HCT116 (cell line): ENCODE measurements around the gene PELI1. TPM values are rescaled to one million over a fixed set of nuclear protein-coding genes. Genes with fewer than 3 reads are reported as not detected.

ENCODE experiments used
- ATAC-seq: fragments of 200-7000 bp; cut with Tn5 transposase; 2 replicates; pipeline ENCODE4 v1.9.1; 2020; ENCODE audit warnings: mild to moderate bottlenecking, moderate library complexity
- BruUV-seq: library from RNA; stranded (reverse); fragments of 400-500 nt; replicated peaks from 2 replicates; lab custom pipeline; 2021; lab: Mats Ljungman, UMichigan
- CTCF ChIA-PET: fragments of 300-600 bp; sonication (Branson Sonifier 250); formaldehyde crosslinking; loops from one replicate; lab custom pipeline; 2021; ENCODE audit warnings: antibody characterized with exemption; lab: Charles Lee
- POLR2A ChIA-PET: fragments of 300-600, 350-600 bp; sonication (Branson Sonifier 250); formaldehyde crosslinking; loops from one replicate; lab custom pipeline; 2021; ENCODE audit warnings: antibody characterized with exemption; lab: Charles Lee
- RAD21 ChIA-PET, 2 experiments: fragments of 300-600 bp; sonication (Branson Sonifier 250); formaldehyde crosslinking; loops; one replicate each; lab custom pipeline; 2023; ENCODE audit warnings: low total read pairs in 2 of 2; ENCODE audit not compliant: uncharacterized antibody in 2 of 2, unreplicated experiment in 2 of 2, low non-redundant PET in 1 of 2; lab: Charles Lee
- DNase-seq: peaks from one replicate; pipeline ENCODE4 v3.0.0-alpha.2; 2010; ENCODE audit warnings: low read depth, low spot score
- H2AFZ ChIP-seq: fragments of 200-600 bp; shearing (Covaris generic), sonication (generic); 2 replicates; pipeline ENCODE4 v1.6.1; 2017; ENCODE audit warnings: low read depth, mixed run types, mixed read lengths, antibody characterized with exemption, low read length; ENCODE audit not compliant: poor library complexity, severe bottlenecking
- H3K27ac ChIP-seq: 2 replicates; pipeline ENCODE4 v1.5.1; 2012; ENCODE audit warnings: low read depth, low read length
- H3K27me3 ChIP-seq: fragments of 200-600 bp; sonication (generic); 2 replicates; pipeline ENCODE4 v1.6.1; 2016; ENCODE audit warnings: mixed run types, low read length, mixed read lengths; ENCODE audit not compliant: insufficient read depth
- H3K36me3 ChIP-seq, 2 experiments: fragments of 200-500 bp in 1 of 2; fragments of 200-600 bp in 1 of 2; sonication (Bioruptor generic) in 1 of 2; sonication (generic) in 1 of 2; 2 replicates each; pipeline versions ENCODE4 v1.5.1 to v1.6.1; 2014 to 2016; ENCODE audit warnings: low read length in 2 of 2, inconsistent platforms in 1 of 2, mixed read lengths in 1 of 2, mixed run types in 1 of 2; ENCODE audit not compliant: insufficient read depth in 2 of 2, control insufficient read depth in 1 of 2
- H3K4me1 ChIP-seq, 2 experiments: fragments of 200-600 bp in 1 of 2; sonication (generic) in 1 of 2; 2 replicates each; pipeline versions ENCODE4 v1.5.1 to v1.6.1; 2012 to 2017; ENCODE audit warnings: low read length in 2 of 2, inconsistent platforms in 1 of 2, mild to moderate bottlenecking in 1 of 2, mixed read lengths in 1 of 2, mixed run types in 1 of 2, moderate library complexity in 1 of 2; ENCODE audit not compliant: insufficient read depth in 2 of 2, control insufficient read depth in 1 of 2
- H3K4me2 ChIP-seq: fragments of 200-600 bp; sonication (generic); 2 replicates; pipeline ENCODE4 v1.6.1; 2017; ENCODE audit warnings: mixed run types, low read length, mixed read lengths
- H3K4me3 ChIP-seq, 2 experiments: fragments of 200-600 bp in 1 of 2; sonication (generic) in 1 of 2; replicated peaks in 1 of 2; 2 replicates each; pipeline ENCODE4 v1.5.1; 2011 to 2016; ENCODE audit warnings: low read length in 2 of 2, control low read depth in 1 of 2, low read depth in 1 of 2, mild to moderate bottlenecking in 1 of 2, mixed read lengths in 1 of 2, mixed run types in 1 of 2
- H3K79me2 ChIP-seq: fragments of 200-600 bp; sonication (generic); 2 replicates; pipeline ENCODE4 v1.6.1; 2017; ENCODE audit warnings: mild to moderate bottlenecking, mixed run types, low read length, moderate library complexity, mixed read lengths; ENCODE audit not compliant: insufficient read depth
- H3K9ac ChIP-seq: fragments of 200-600 bp; sonication (generic); 2 replicates; pipeline ENCODE4 v1.6.1; 2016; ENCODE audit warnings: low read length, mixed read lengths
- H3K9me2 ChIP-seq: fragments of 200-600 bp; sonication (generic), shearing (Covaris generic); 2 replicates; pipeline ENCODE4 v1.6.1; 2017; ENCODE audit warnings: mixed run types, mild to moderate bottlenecking, moderate library complexity; ENCODE audit not compliant: insufficient read depth
- H3K9me3 ChIP-seq, 2 experiments: fragments of 200-500 bp in 1 of 2; fragments of 200-600 bp in 1 of 2; sonication (Bioruptor generic) in 1 of 2; sonication (generic) in 1 of 2; 2 replicates each; pipeline ENCODE4 v1.6.1; 2014 to 2017; ENCODE audit warnings: low read length in 2 of 2, mixed read lengths in 2 of 2, inconsistent platforms in 1 of 2, low read depth in 1 of 2, mild to moderate bottlenecking in 1 of 2, mixed run types in 1 of 2, moderate library complexity in 1 of 2; ENCODE audit not compliant: control insufficient read depth in 1 of 2, insufficient read depth in 1 of 2
- H4K20me1 ChIP-seq: fragments of 200-600 bp; sonication (generic), shearing (Covaris generic); 2 replicates; pipeline ENCODE4 v1.6.1; 2017; ENCODE audit warnings: mixed run types, mild to moderate bottlenecking, moderate library complexity; ENCODE audit not compliant: insufficient read depth
- ATF3 ChIP-seq: IDR thresholded peaks from 2 replicates; pipeline ENCODE4 v1.6.1; 2012
- CBX3 ChIP-seq: IDR thresholded peaks from 2 replicates; pipeline ENCODE4 v1.6.1; 2012; ENCODE audit warnings: low read depth
- CEBPB ChIP-seq: IDR thresholded peaks from 2 replicates; pipeline ENCODE4 v1.6.1; 2012; ENCODE audit warnings: low read depth
- CTCF ChIP-seq, 3 experiments: fragments of 200-600 bp in 1 of 3; sonication (generic) in 1 of 3; IDR thresholded peaks in 2 of 3; conservative IDR thresholded peaks in 1 of 3; 2 replicates each; pipeline ENCODE4 v1.5.1; 2012 to 2017; ENCODE audit warnings: low read depth in 2 of 3, low read length in 2 of 3, antibody characterized with exemption in 1 of 3, borderline replicate concordance in 1 of 3, control low read depth in 1 of 3, mild to moderate bottlenecking in 1 of 3, mixed read lengths in 1 of 3, mixed run types in 1 of 3, moderate library complexity in 1 of 3; ENCODE audit not compliant: insufficient read depth in 1 of 3
- EZH2 ChIP-seq: fragments of 200-600 bp; sonication (generic); IDR thresholded peaks from 2 replicates; pipeline ENCODE4 v1.6.1; 2017; ENCODE audit warnings: antibody characterized with exemption, mixed run types
- FOSL1 ChIP-seq: IDR thresholded peaks from 2 replicates; pipeline ENCODE4 v1.6.1; 2012; ENCODE audit warnings: low read depth
- JUND ChIP-seq: IDR thresholded peaks from 2 replicates; pipeline ENCODE4 v1.6.1; 2012
- RAD21 ChIP-seq: IDR thresholded peaks from 2 replicates; pipeline ENCODE4 v1.6.1; 2012; ENCODE audit warnings: low read depth, mild to moderate bottlenecking
- SP1 ChIP-seq: IDR thresholded peaks from 2 replicates; pipeline ENCODE4 v1.6.1; 2012; ENCODE audit warnings: low read depth
- SRF ChIP-seq: IDR thresholded peaks from 2 replicates; pipeline ENCODE4 v1.6.1; 2012; ENCODE audit warnings: low read depth
- YY1 ChIP-seq: IDR thresholded peaks from 2 replicates; pipeline ENCODE4 v1.6.1; 2011; ENCODE audit warnings: low read length, low read depth, moderate library complexity, mild to moderate bottlenecking; ENCODE audit not compliant: insufficient replicate concordance; ENCODE audit errors: extremely low read depth
- ZFX ChIP-seq: fragments of 450-650 bp; IDR thresholded peaks from 2 replicates; pipeline ENCODE4 v1.6.1; 2017
- ZNF274 ChIP-seq: fragments of 200-500 bp; sonication (Bioruptor generic); IDR thresholded peaks from 2 replicates; pipeline ENCODE4 v1.6.1; 2014; ENCODE audit warnings: mild to moderate bottlenecking, low read depth, low read length, inconsistent platforms
- intact Hi-C: fragments of 100-400 bp; cut with micrococcal nuclease; formaldehyde crosslinking; loops from 2 replicates; pipeline ENCODE4 v1.10.0; 2022
- total RNA-seq: library from RNA; stranded (reverse); gene quantifications from one replicate; pipeline ENCODE4 v1.2.1, GENCODE V29; 2021; ENCODE audit not compliant: unreplicated experiment
- TF ChIP-seq, protein P1 (sequence below): IDR thresholded peaks from 2 replicates; pipeline ENCODE4 v1.6.1; 2012
- TF ChIP-seq, protein P2 (sequence below): IDR thresholded peaks from 2 replicates; pipeline ENCODE4 v1.6.1; 2011; ENCODE audit warnings: mild to moderate bottlenecking, low read length, moderate library complexity; ENCODE audit not compliant: insufficient replicate concordance; ENCODE audit errors: extremely low read depth

PELI1 gene
- total RNA-seq, 1 experiment from 2014 or later: 7.9 TPM

DNA sequence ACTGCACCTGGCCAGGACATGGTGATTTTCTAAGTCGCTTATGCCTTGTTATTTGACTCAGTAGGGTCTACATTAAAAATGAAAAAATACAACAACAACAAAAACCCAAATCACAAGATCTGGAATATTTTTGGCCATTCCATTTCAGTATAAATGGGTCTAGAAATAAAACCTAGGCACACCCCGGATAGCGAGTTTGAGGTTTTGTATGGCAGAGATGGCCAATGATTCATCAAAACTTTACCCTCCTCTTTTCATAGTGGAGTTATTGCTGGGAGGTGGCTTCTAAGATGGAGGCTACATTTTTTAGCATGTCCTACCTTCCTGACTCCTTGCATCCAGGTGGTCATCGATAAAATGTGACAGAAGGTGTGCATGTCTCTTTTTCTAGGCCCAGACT, 49.3 kb upstream of the PELI1 start:
- Histone ChIP-seq H3K9me3 (no peaks in the 10 kb centered on the region), H4K20me1 (no peaks in the 10 kb centered on the region), H3K9me2 (no peaks in the 10 kb centered on the region)
- POLR2A ChIA-PET: no interaction called here
- intact Hi-C loops: no loop called here
- TF ChIP-seq ATF3: no peak
- no peak for TF ChIP-seq FOSL1
- TF ChIP-seq ZFX: no peak
- TF ChIP-seq, protein P1, sequence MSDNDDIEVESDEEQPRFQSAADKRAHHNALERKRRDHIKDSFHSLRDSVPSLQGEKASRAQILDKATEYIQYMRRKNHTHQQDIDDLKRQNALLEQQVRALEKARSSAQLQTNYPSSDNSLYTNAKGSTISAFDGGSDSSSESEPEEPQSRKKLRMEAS: no peak
- TF ChIP-seq RAD21: no peak
- TF ChIP-seq YY1: no peak
- TF ChIP-seq ZNF274: no peak
- TF ChIP-seq CTCF (IDR thresholded peaks at IDR 0.05 in 2 of 3, conservative IDR thresholded peaks at IDR 0.05 in 1 of 3; ENCODE audit: borderline replicate concordance in 1 of 3, insufficient read depth in 1 of 3, low read depth in 2 of 3, low read length in 2 of 3): no peak
- no peak for TF ChIP-seq SRF
- TF ChIP-seq EZH2: no peak
- TF ChIP-seq, protein P2, sequence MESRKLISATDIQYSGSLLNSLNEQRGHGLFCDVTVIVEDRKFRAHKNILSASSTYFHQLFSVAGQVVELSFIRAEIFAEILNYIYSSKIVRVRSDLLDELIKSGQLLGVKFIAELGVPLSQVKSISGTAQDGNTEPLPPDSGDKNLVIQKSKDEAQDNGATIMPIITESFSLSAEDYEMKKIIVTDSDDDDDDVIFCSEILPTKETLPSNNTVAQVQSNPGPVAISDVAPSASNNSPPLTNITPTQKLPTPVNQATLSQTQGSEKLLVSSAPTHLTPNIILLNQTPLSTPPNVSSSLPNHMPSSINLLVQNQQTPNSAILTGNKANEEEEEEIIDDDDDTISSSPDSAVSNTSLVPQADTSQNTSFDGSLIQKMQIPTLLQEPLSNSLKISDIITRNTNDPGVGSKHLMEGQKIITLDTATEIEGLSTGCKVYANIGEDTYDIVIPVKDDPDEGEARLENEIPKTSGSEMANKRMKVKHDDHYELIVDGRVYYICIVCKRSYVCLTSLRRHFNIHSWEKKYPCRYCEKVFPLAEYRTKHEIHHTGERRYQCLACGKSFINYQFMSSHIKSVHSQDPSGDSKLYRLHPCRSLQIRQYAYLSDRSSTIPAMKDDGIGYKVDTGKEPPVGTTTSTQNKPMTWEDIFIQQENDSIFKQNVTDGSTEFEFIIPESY: no peak
- no peak for TF ChIP-seq SP1
- no peak for TF ChIP-seq CBX3
- no peak for TF ChIP-seq JUND
- no peak for TF ChIP-seq CEBPB
- TF ChIP-seq, all 23 proteins: peak for 0
- no peak overlapping the region for H3K9ac ChIP-seq
- H3K4me1 ChIP-seq: no peaks in the 10 kb centered on the region
- no peak overlapping the region for H2AFZ ChIP-seq
- no peaks in the 10 kb centered on the region for H3K27me3 ChIP-seq
- H3K79me2 ChIP-seq: no peaks in the 10 kb centered on the region
- DNase-seq (no peak), ATAC-seq (no peak)
- no TSS peak for BruUV-seq
- H3K27ac ChIP-seq: no peak overlapping the region
- ChIA-PET CTCF (no interaction called here), RAD21 (no interaction called here)
- H3K4me2 ChIP-seq: no peak overlapping the region
- no peaks in the 10 kb centered on the region for H3K36me3 ChIP-seq
- H3K4me3 ChIP-seq: no peak overlapping the region
